ENCODE measurements around the gene ANXA1. TPM values are rescaled to one million over a fixed set of nuclear protein-coding genes. Genes with fewer than 3 reads are reported as not detected.

The ANXA1 gene
- total RNA-seq, 5 donors from 2014 or later (not counting 1 experiment from before 2014, with no cell fraction given): 173 to 570 (median 200) TPM

GRCh38 chr9:73154271-73154670, 2.6 kb downstream of the ANXA1 start:
- ATAC-seq (replicated peaks in 1 of 4) (no peak), DNase-seq (no peak)
- Mint-ChIP-seq H3K4me1 (peaks cover 78 to 86% (median 81%) of the 10 kb centered on the region in 3 donors), H3K27ac (peak overlapping the region; percentile 91 to 94), H3K27me3 (no peaks in the 10 kb centered on the region), H3K9me3 (no peaks in the 10 kb centered on the region), H3K4me3 (peak overlapping the region; percentile 87 to 98 (median 91)), H3K36me3 (peaks cover 32% of the 10 kb centered on the region)
- CTCF ChIA-PET: interaction anchor here (1.0 to 1.7 kb wide), 7 partner anchors 12 to 48 kb away, joined by 3 to 17 read pairs (median 4); no protein-coding TSS in a partner anchor
- peaks cover 25 to 66% of the 10 kb centered on the region in 2 experiments for H3K4me1 ChIP-seq (ENCODE audit: control insufficient read depth in 1 of 2, extremely low read depth in 1 of 2, insufficient read depth in 2 of 2, low read length in 2 of 2)
- peaks cover 0 to 7% of the 10 kb centered on the region in 2 donors for H3K36me3 ChIP-seq (ENCODE audit: control insufficient read depth in 2 of 2, extremely low read depth in 1 of 2, insufficient read depth in 1 of 2, low read length in 1 of 2)
- H3K27me3 ChIP-seq (replicated peaks in 1 of 2; ENCODE audit: control insufficient read depth in 2 of 2, extremely low read depth in 1 of 2, insufficient read depth in 2 of 2, low read length in 1 of 2): no peaks in the 10 kb centered on the region
- H3K4me3 ChIP-seq (ENCODE audit: control insufficient read depth in 1 of 2, extremely low read depth in 1 of 2, low read length in 1 of 2): peak overlapping the region; percentile 25 to 63
- H3K27ac ChIP-seq (ENCODE audit: low read length): peak overlapping the region; percentile 90
- no CpG with 5 or more reads among the region's 8 CpGs for WGBS (ENCODE audit: insufficient coverage)
- POLR2A ChIA-PET: interaction anchor here in 1 of 2 donors (1.3 to 1.6 kb wide), 3 partner anchors 9 to 24 kb away, joined by 7 to 16 read pairs (median 14); no protein-coding TSS in a partner anchor
- no peaks in the 10 kb centered on the region for H3K9me3 ChIP-seq

GRCh38 chr9:73154722-73155121, 3.1 kb downstream of the ANXA1 start:
- Mint-ChIP-seq H3K9me3 (no peaks in the 10 kb centered on the region), H3K4me1 (peaks cover 75 to 84% (median 78%) of the 10 kb centered on the region in 3 donors), H3K27me3 (no peaks in the 10 kb centered on the region), H3K27ac (peak overlapping the region; percentile 91 to 94), H3K4me3 (peak overlapping the region; percentile 87 to 98 (median 91)), H3K36me3 (peaks cover 34% of the 10 kb centered on the region)
- Histone ChIP-seq H3K27ac (ENCODE audit: low read length) (peak overlapping the region; percentile 90), H3K36me3 (ENCODE audit: control insufficient read depth in 2 of 2, extremely low read depth in 1 of 2, insufficient read depth in 1 of 2, low read length in 1 of 2) (peaks cover 0 to 12% of the 10 kb centered on the region in 2 donors), H3K4me3 (ENCODE audit: control insufficient read depth in 1 of 2, extremely low read depth in 1 of 2, low read length in 1 of 2) (peak overlapping the region; percentile 25 to 63), H3K9me3 (no peaks in the 10 kb centered on the region), H3K4me1 (ENCODE audit: control insufficient read depth in 1 of 2, extremely low read depth in 1 of 2, insufficient read depth in 2 of 2, low read length in 2 of 2) (peaks cover 25 to 61% of the 10 kb centered on the region in 2 experiments), H3K27me3 (replicated peaks in 1 of 2; ENCODE audit: control insufficient read depth in 2 of 2, extremely low read depth in 1 of 2, insufficient read depth in 2 of 2, low read length in 1 of 2) (no peaks in the 10 kb centered on the region)
- ATAC-seq (replicated peaks in 1 of 4): peak; percentile 53 to 71 (median 66)
- no CpG with 5 or more reads among the region's 2 CpGs for WGBS (ENCODE audit: insufficient coverage)
- peak in 1 of 35 experiments; percentile 64 for DNase-seq
- POLR2A ChIA-PET: interaction anchor here (0.6 to 1.6 kb wide), 12 partner anchors 8 to 1177 kb away, joined by 3 to 16 read pairs (median 4); partner anchors contain the start of gene ZFAND5 (in 1 of the 2)
- CTCF ChIA-PET: interaction anchor here (0.5 to 1.7 kb wide), 9 partner anchors 11 to 48 kb away, joined by 3 to 17 read pairs (median 3); no protein-coding TSS in a partner anchor

GRCh38 chr9:73155377-73155776, 3.7 kb downstream of the ANXA1 start:
- WGBS (ENCODE audit: insufficient coverage): no CpG with 5 or more reads among the region's 3 CpGs

GRCh38 chr9:73155968-73156864, 4.6 kb downstream of the ANXA1 start:
- Histone ChIP-seq H3K4me3 (ENCODE audit: control insufficient read depth in 1 of 2, extremely low read depth in 1 of 2, low read length in 1 of 2) (no peak overlapping the region), H3K4me1 (ENCODE audit: control insufficient read depth in 1 of 2, extremely low read depth in 1 of 2, insufficient read depth in 2 of 2, low read length in 2 of 2) (peaks cover 21 to 53% of the 10 kb centered on the region in 2 experiments), H3K27ac (ENCODE audit: low read length) (peak overlapping the region; percentile 42), H3K36me3 (ENCODE audit: control insufficient read depth in 2 of 2, extremely low read depth in 1 of 2, insufficient read depth in 1 of 2, low read length in 1 of 2) (peaks cover 0 to 25% of the 10 kb centered on the region in 2 donors), H3K9me3 (no peaks in the 10 kb centered on the region), H3K27me3 (replicated peaks in 1 of 2; ENCODE audit: control insufficient read depth in 2 of 2, extremely low read depth in 1 of 2, insufficient read depth in 2 of 2, low read length in 1 of 2) (no peaks in the 10 kb centered on the region)
- H3K9me3 Mint-ChIP-seq: no peaks in the 10 kb centered on the region
- peak overlapping the region; percentile 61 to 84 for H3K27ac Mint-ChIP-seq
- CTCF ChIA-PET: interaction anchor here (1.2 to 1.7 kb wide), 5 partner anchors 23 to 50 kb away, joined by 3 to 17 read pairs (median 7); no protein-coding TSS in a partner anchor
- DNase-seq (no peak), ATAC-seq (replicated peaks in 1 of 4) (no peak)
- no peaks in the 10 kb centered on the region for H3K27me3 Mint-ChIP-seq
- H3K4me3 Mint-ChIP-seq: peak overlapping the region; percentile 29 to 87 (median 58)
- 50% methylated on average over 1 of the region's 4 CpGs for WGBS (ENCODE audit: insufficient coverage)
- H3K36me3 Mint-ChIP-seq: peaks cover 47% of the 10 kb centered on the region
- H3K4me1 Mint-ChIP-seq: peaks cover 71 to 75% (median 73%) of the 10 kb centered on the region in 3 donors
- POLR2A ChIA-PET: interaction anchor here (0.7 to 1.6 kb wide), 7 partner anchors 15 to 1389 kb away, joined by 3 to 16 read pairs (median 3); no protein-coding TSS in a partner anchor

More at GRCh38 chr9:73155377-73155776, 3.7 kb downstream of the ANXA1 start:
- Histone ChIP-seq H3K4me3 (ENCODE audit: control insufficient read depth in 1 of 2, extremely low read depth in 1 of 2, low read length in 1 of 2) (peak overlapping the region in 1 of 2 donors; percentile 63), H3K27me3 (replicated peaks in 1 of 2; ENCODE audit: control insufficient read depth in 2 of 2, extremely low read depth in 1 of 2, insufficient read depth in 2 of 2, low read length in 1 of 2) (no peaks in the 10 kb centered on the region), H3K36me3 (ENCODE audit: control insufficient read depth in 2 of 2, extremely low read depth in 1 of 2, insufficient read depth in 1 of 2, low read length in 1 of 2) (peaks cover 0 to 18% of the 10 kb centered on the region in 2 donors), H3K27ac (ENCODE audit: low read length) (peak overlapping the region; percentile 90), H3K4me1 (ENCODE audit: control insufficient read depth in 1 of 2, extremely low read depth in 1 of 2, insufficient read depth in 2 of 2, low read length in 2 of 2) (peaks cover 25 to 57% of the 10 kb centered on the region in 2 experiments), H3K9me3 (no peaks in the 10 kb centered on the region)
- H3K9me3 Mint-ChIP-seq: no peaks in the 10 kb centered on the region
- ChIA-PET POLR2A (interaction anchor here (0.6 to 1.6 kb wide), 14 partner anchors 8 to 1388 kb away, joined by 3 to 16 read pairs (median 3); partner anchors contain the start of gene ZFAND5 (in 1 of the 2)), CTCF (interaction anchor here (1.0 to 1.7 kb wide), 8 partner anchors 11 to 49 kb away, joined by 3 to 17 read pairs (median 4); no protein-coding TSS in a partner anchor)
- DNase-seq (peak in 1 of 35 experiments; percentile 57), ATAC-seq (replicated peaks in 1 of 4) (peak in 3 of 4 experiments; percentile 24 to 44 (median 37))
- H3K4me1 Mint-ChIP-seq: peaks cover 74 to 77% (median 77%) of the 10 kb centered on the region in 3 donors
- H3K27me3 Mint-ChIP-seq: no peaks in the 10 kb centered on the region
- peak overlapping the region; percentile 87 to 98 (median 91) for H3K4me3 Mint-ChIP-seq
- H3K36me3 Mint-ChIP-seq: peaks cover 40% of the 10 kb centered on the region
- H3K27ac Mint-ChIP-seq: peak overlapping the region; percentile 91 to 94

GRCh38 chr9:73156865-73157187, 5.2 kb downstream of the ANXA1 start:
- Histone ChIP-seq H3K9me3 (no peaks in the 10 kb centered on the region), H3K36me3 (ENCODE audit: control insufficient read depth in 2 of 2, extremely low read depth in 1 of 2, insufficient read depth in 1 of 2, low read length in 1 of 2) (peaks cover 0 to 31% of the 10 kb centered on the region in 2 donors), H3K27ac (ENCODE audit: low read length) (no peak overlapping the region), H3K4me3 (ENCODE audit: control insufficient read depth in 1 of 2, extremely low read depth in 1 of 2, low read length in 1 of 2) (no peak overlapping the region), H3K4me1 (ENCODE audit: control insufficient read depth in 1 of 2, extremely low read depth in 1 of 2, insufficient read depth in 2 of 2, low read length in 2 of 2) (peaks cover 21 to 50% of the 10 kb centered on the region in 2 experiments), H3K27me3 (replicated peaks in 1 of 2; ENCODE audit: control insufficient read depth in 2 of 2, extremely low read depth in 1 of 2, insufficient read depth in 2 of 2, low read length in 1 of 2) (no peaks in the 10 kb centered on the region)
- H3K27me3 Mint-ChIP-seq: no peaks in the 10 kb centered on the region
- H3K27ac Mint-ChIP-seq: peak overlapping the region; percentile 61 to 84
- no peaks in the 10 kb centered on the region for H3K9me3 Mint-ChIP-seq
- H3K4me3 Mint-ChIP-seq: peak overlapping the region in 2 of 3 donors; percentile 52 to 58
- ATAC-seq (replicated peaks in 1 of 4) (no peak), DNase-seq (no peak)
- ChIA-PET CTCF (interaction anchor here in 1 of 2 donors (2.0 kb wide), 1 partner anchor 49 kb away, joined by 10 read pairs; no protein-coding TSS in a partner anchor), POLR2A (interaction anchor here (1.2 to 1.4 kb wide), 3 partner anchors 14 to 42 kb away, joined by 4 to 9 read pairs (median 5); no protein-coding TSS in a partner anchor)
- peaks cover 67 to 71% (median 67%) of the 10 kb centered on the region in 3 donors for H3K4me1 Mint-ChIP-seq
- peaks cover 49% of the 10 kb centered on the region for H3K36me3 Mint-ChIP-seq
